Gastroesophageal sphincter (tissue), 4 donors: ENCODE measurements around the gene LRP1B. TPM values are rescaled to one million over a fixed set of nuclear protein-coding genes. Genes with fewer than 3 reads are reported as not detected.

Experiments used
- ATAC-seq: fragments of 150-250 bp; one replicate; pipeline ENCODE4 v1.9.1; 2016; ENCODE audit warnings: mild to moderate bottlenecking, moderate library complexity
- H3K27ac ChIP-seq, 4 donors: fragments of 200-600 bp; sonication (generic) in 3 of 4; 1 replicate in 3 of 4; 2 replicates in 1 of 4; pipeline ENCODE4 v1.5.1; 2016 to 2019
- H3K27me3 ChIP-seq: fragments of 200-600 bp; sonication (generic); one replicate; pipeline ENCODE4 v1.5.1; 2019
- H3K36me3 ChIP-seq, 2 donors: fragments of 200-600 bp; sonication (generic); one replicate each; pipeline ENCODE4 v1.5.1; 2019; ENCODE audit warnings: control low read depth in 1 of 2
- H3K4me1 ChIP-seq, 3 donors: fragments of 200-600 bp; sonication (generic); 1 replicate in 2 of 3; 2 replicates in 1 of 3; pipeline ENCODE4 v1.5.1; 2016 to 2019; ENCODE audit warnings: control low read depth in 2 of 3
- H3K4me3 ChIP-seq, 2 donors: fragments of 200-600 bp; sonication (generic); one replicate each; pipeline ENCODE4 v1.5.1; 2019; ENCODE audit warnings: mild to moderate bottlenecking in 1 of 2, moderate library complexity in 1 of 2
- H3K9me3 ChIP-seq, 3 donors: fragments of 200-600 bp; sonication (generic); one replicate each; pipeline ENCODE4 v1.5.1; 2017 to 2019; ENCODE audit warnings: control low read depth in 2 of 3
- EP300 ChIP-seq: sonication (generic); formaldehyde crosslinking; IDR thresholded peaks from one replicate; pipeline ENCODE4 v1.6.1; 2017; ENCODE audit warnings: antibody characterized with exemption, mild to moderate bottlenecking
- POLR2A ChIP-seq, 2 donors: fragments of 450-650 bp; IDR thresholded peaks; one replicate each; pipeline ENCODE4 v1.6.1; 2017; ENCODE audit warnings: antibody characterized with exemption in 2 of 2, mild to moderate bottlenecking in 2 of 2, moderate library complexity in 1 of 2
- POLR2AphosphoS5 ChIP-seq: sonication (generic); formaldehyde crosslinking; IDR thresholded peaks from one replicate; pipeline ENCODE4 v1.6.1; 2017; ENCODE audit warnings: antibody characterized with exemption
- WGBS, 2 donors: methylation state at CpG; one replicate each; pipeline ENCODE4 v1.1.5; 2018; ENCODE audit warnings: low coverage in 1 of 2; 5-methylcytosine and 5-hydroxymethylcytosine counted together
- total RNA-seq, 4 donors: library from RNA; depleted of rRNA; stranded (reverse); fragments of >200 nt; gene quantifications; one replicate each; pipeline ENCODE4 v1.1.0, GENCODE V29; 2016
- TF ChIP-seq, protein P1 (sequence below), 4 experiments: fragments of 200-600 bp in 2 of 4; fragments of 450-650 bp in 2 of 4; sonication (generic) in 1 of 4; IDR thresholded peaks; one replicate each; pipeline ENCODE4 v1.5.1; 2017 to 2019; ENCODE audit warnings: antibody characterized with exemption in 4 of 4, mild to moderate bottlenecking in 2 of 4, moderate library complexity in 2 of 4

LRP1B gene
- total RNA-seq, 4 donors from 2014 or later, result 0.27 to 20.7 (median 3.2) TPM

- TF ChIP-seq POLR2A (IDR thresholded peaks at IDR 0.05) (no peak), POLR2AphosphoS5 (no peak), EP300 (no peak)
- TF ChIP-seq, protein P1, sequence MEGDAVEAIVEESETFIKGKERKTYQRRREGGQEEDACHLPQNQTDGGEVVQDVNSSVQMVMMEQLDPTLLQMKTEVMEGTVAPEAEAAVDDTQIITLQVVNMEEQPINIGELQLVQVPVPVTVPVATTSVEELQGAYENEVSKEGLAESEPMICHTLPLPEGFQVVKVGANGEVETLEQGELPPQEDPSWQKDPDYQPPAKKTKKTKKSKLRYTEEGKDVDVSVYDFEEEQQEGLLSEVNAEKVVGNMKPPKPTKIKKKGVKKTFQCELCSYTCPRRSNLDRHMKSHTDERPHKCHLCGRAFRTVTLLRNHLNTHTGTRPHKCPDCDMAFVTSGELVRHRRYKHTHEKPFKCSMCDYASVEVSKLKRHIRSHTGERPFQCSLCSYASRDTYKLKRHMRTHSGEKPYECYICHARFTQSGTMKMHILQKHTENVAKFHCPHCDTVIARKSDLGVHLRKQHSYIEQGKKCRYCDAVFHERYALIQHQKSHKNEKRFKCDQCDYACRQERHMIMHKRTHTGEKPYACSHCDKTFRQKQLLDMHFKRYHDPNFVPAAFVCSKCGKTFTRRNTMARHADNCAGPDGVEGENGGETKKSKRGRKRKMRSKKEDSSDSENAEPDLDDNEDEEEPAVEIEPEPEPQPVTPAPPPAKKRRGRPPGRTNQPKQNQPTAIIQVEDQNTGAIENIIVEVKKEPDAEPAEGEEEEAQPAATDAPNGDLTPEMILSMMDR (IDR thresholded peaks at IDR 0.05), result no peak
- no peak for ATAC-seq
- H3K4me3 ChIP-seq, result no peak overlapping the region
- no peaks in the 10 kb centered on the region for H3K4me1 ChIP-seq
- no peaks in the 10 kb centered on the region for H3K9me3 ChIP-seq
- no peaks in the 10 kb centered on the region for H3K27me3 ChIP-seq
- no peak overlapping the region for H3K27ac ChIP-seq
- H3K36me3 ChIP-seq, result no peaks in the 10 kb centered on the region
These were observed 665.8 kb downstream of the LRP1B start for GRCh38 chr2:141464995-141465394.

GRCh38 chr2:141458351-141458750 lies 672.5 kb downstream of the LRP1B start:
- no peaks in the 10 kb centered on the region for H3K36me3 ChIP-seq
- no peak overlapping the region for H3K4me3 ChIP-seq
- H3K4me1 ChIP-seq, result no peaks in the 10 kb centered on the region
- ATAC-seq, result no peak
- H3K9me3 ChIP-seq, result no peaks in the 10 kb centered on the region
- 70 to 74% methylated on average over 7 of the region's 7 CpGs for WGBS, 2 donors
- no peak overlapping the region for H3K27ac ChIP-seq
- H3K27me3 ChIP-seq, result no peaks in the 10 kb centered on the region
- TF ChIP-seq POLR2A (IDR thresholded peaks at IDR 0.05) (no peak), POLR2AphosphoS5 (no peak), EP300 (no peak)
- TF ChIP-seq, protein P1 (IDR thresholded peaks at IDR 0.05), result no peak

DNA sequence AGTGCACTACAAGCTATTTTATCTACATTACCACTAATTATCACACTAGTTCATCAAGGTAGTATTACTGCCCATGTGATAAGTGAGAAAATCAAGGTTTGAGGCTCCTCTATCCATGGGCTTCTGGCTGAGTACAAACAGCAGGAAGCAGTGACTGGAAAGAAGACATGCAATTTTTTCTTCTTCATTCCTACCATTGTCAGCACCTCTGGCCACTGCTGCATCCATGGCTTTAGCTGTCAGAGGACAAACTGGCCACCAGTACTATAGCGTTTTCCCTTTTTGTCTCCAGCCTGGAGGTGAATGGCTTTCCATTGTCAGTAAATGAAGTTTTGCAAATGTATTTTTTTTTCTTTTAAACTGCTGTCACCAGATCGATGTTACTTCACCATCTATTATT lies 674.9 kb downstream of the LRP1B start:
- no peak for TF ChIP-seq POLR2A (IDR thresholded peaks at IDR 0.05)
- TF ChIP-seq EP300, result no peak
- TF ChIP-seq, protein P1 (IDR thresholded peaks at IDR 0.05), result no peak
- TF ChIP-seq POLR2AphosphoS5, result no peak

DNA sequence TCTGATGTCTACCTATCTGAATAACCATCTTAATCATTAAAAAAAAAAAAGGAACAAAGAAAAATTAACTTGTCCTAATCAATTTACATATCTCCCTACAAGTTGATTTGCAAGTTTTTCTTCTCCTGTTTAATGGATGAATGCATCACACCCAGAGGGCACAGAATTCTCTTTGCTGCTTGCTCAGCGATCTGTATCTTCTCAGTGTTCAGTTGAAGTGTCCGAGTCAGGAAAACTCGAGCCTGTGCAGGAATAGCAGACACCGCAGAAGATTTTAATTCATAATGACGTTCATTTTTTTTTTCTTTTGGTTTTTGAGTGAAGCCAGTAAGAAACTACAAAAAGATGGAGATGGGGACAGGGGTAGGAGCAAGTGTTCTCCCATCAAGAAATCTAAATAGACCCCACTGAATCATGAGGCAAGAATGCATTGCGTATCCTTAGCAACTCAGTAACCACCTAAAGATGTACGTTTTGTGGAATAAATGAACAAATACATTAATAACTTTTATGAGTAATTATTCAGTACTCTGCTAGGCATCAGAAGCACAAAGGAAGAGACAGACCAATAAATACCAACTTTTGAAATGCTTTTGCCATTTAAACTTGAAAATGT lies 675.5 kb downstream of the LRP1B start:
- 79 to 89% methylated on average over 4 to 7 of the region's 7 CpGs for WGBS, 2 donors

More for the DNA sequence above, 674.9 kb downstream of the LRP1B start:
- Histone ChIP-seq H3K4me3 (no peak overlapping the region), H3K27ac (no peak overlapping the region), H3K4me1 (no peaks in the 10 kb centered on the region), H3K27me3 (no peaks in the 10 kb centered on the region), H3K9me3 (no peaks in the 10 kb centered on the region), H3K36me3 (no peaks in the 10 kb centered on the region)
- WGBS, 2 donors, result 52 to 71% methylated on average over 2 of the region's 2 CpGs
- no peak for ATAC-seq

More for the DNA sequence above, 675.5 kb downstream of the LRP1B start:
- Histone ChIP-seq H3K27ac (no peak overlapping the region), H3K36me3 (no peaks in the 10 kb centered on the region), H3K9me3 (no peaks in the 10 kb centered on the region), H3K4me3 (no peak overlapping the region), H3K4me1 (no peaks in the 10 kb centered on the region), H3K27me3 (no peaks in the 10 kb centered on the region)
- TF ChIP-seq POLR2A (IDR thresholded peaks at IDR 0.05), result no peak
- TF ChIP-seq POLR2AphosphoS5, result no peak
- TF ChIP-seq, protein P1 (IDR thresholded peaks at IDR 0.05), result no peak
- no peak for TF ChIP-seq EP300
- no peak for ATAC-seq
